HepG2 (cell line): ENCODE results near the gene MAN2A1. TPM values are rescaled to one million over a fixed set of nuclear protein-coding genes. Genes with fewer than 3 reads are reported as not detected.

Experiments used
- ATAC-seq: fragments of 200-7000 bp; cut with Tn5 transposase; 3 replicates; pipeline ENCODE4 v1.9.1; 2020; ENCODE audit warnings: mild to moderate bottlenecking, moderate library complexity
- BruUV-seq: library from RNA; stranded (reverse); fragments of 400-500 nt; replicated peaks from 2 replicates; lab custom pipeline; 2021; lab: Mats Ljungman, UMichigan
- CTCF ChIA-PET: fragments of 300-600 bp; formaldehyde crosslinking; extraction: SDS; loops from one replicate; lab custom pipeline; 2021; ENCODE audit warnings: low total read pairs, inconsistent platforms, low intra/inter-chr PET ratio; lab: Yijun Ruan, JAX
- POLR2A ChIA-PET: fragments of 350-600 bp; sonication (Branson Sonifier 250); formaldehyde crosslinking; loops from one replicate; lab custom pipeline; 2020; ENCODE audit warnings: antibody characterized with exemption, inconsistent platforms; lab: Yijun Ruan, JAX
- DNase-seq: peaks from one replicate; pipeline ENCODE4 v3.0.0-alpha.2; 2015; ENCODE audit warnings: low spot score
- FAIRE-seq: peaks from 3 replicates; lab custom pipeline; 2011; peaks lifted over from hg19 to GRCh38; lab: Jason Lieb, UNC
- H2AFZ ChIP-seq: one replicate; pipeline ENCODE4 v1.6.1; 2011; ENCODE audit warnings: low read length, inconsistent platforms
- H3K27ac ChIP-seq: fragments of 300-600 bp; 3 replicates; pipeline ENCODE4 v1.8.0; 2011; ENCODE audit warnings: mixed run types, mild to moderate bottlenecking, mixed read lengths, low read length, inconsistent platforms; ENCODE audit not compliant: insufficient read depth; ENCODE audit errors: extremely low read length
- H3K27me3 ChIP-seq, 2 experiments: fragments of 200-600 bp in 1 of 2; 2 replicates in 1 of 2; 3 replicates in 1 of 2; pipeline versions ENCODE4 v1.6.0 to v1.8.0; 2011; ENCODE audit warnings: low read length in 2 of 2, mild to moderate bottlenecking in 2 of 2, moderate library complexity in 2 of 2, inconsistent platforms in 1 of 2; ENCODE audit not compliant: insufficient read depth in 2 of 2, control insufficient read depth in 1 of 2
- H3K36me3 ChIP-seq, 2 experiments: fragments of 200-600 bp in 1 of 2; replicated peaks in 1 of 2; 2 replicates in 1 of 2; 3 replicates in 1 of 2; pipeline versions ENCODE4 v1.5.1 to v1.8.0; 2011; ENCODE audit warnings: low read length in 2 of 2, inconsistent platforms in 1 of 2; ENCODE audit not compliant: insufficient read depth in 2 of 2, control insufficient read depth in 1 of 2
- H3K4me1 ChIP-seq: 2 replicates; pipeline ENCODE4 v1.5.1; 2012; ENCODE audit warnings: low read length, inconsistent platforms; ENCODE audit not compliant: insufficient read depth
- H3K4me2 ChIP-seq: 2 replicates; pipeline ENCODE4 v1.6.0; 2011; ENCODE audit warnings: low read depth, low read length, inconsistent platforms
- H3K4me3 ChIP-seq, 3 experiments: fragments of 200-600 bp in 1 of 3; sonication (generic), shearing (Covaris generic) in 1 of 3; replicated peaks in 1 of 3; 2 replicates each; pipeline ENCODE4 v1.5.1; 2011 to 2016; ENCODE audit warnings: low read length in 3 of 3, inconsistent platforms in 2 of 3, low read depth in 2 of 3, mild to moderate bottlenecking in 2 of 3, control low read depth in 1 of 3, mixed read lengths in 1 of 3; ENCODE audit not compliant: insufficient read depth in 1 of 3
- H3K79me2 ChIP-seq: one replicate; pipeline ENCODE4 v1.6.1; 2011; ENCODE audit warnings: low read length, inconsistent platforms; ENCODE audit not compliant: insufficient read depth
- H3K9ac ChIP-seq: 2 replicates; pipeline ENCODE4 v1.6.0; 2011; ENCODE audit warnings: mild to moderate bottlenecking, low read depth, low read length, inconsistent platforms; ENCODE audit not compliant: insufficient read depth
- H3K9me3 ChIP-seq: 2 replicates; pipeline ENCODE4 v1.5.1; 2012; ENCODE audit warnings: mild to moderate bottlenecking, low read length
- H4K20me1 ChIP-seq: 2 replicates; pipeline ENCODE4 v1.6.0; 2011; ENCODE audit warnings: inconsistent platforms, mild to moderate bottlenecking, low read length, moderate library complexity; ENCODE audit not compliant: insufficient read depth
- CENPX ChIP-seq: sonication (generic); formaldehyde crosslinking; IDR thresholded peaks from 2 replicates; pipeline ENCODE4 v1.9.0; 2021; ENCODE audit warnings: mild to moderate bottlenecking, missing genetic modification reagents, moderate library complexity
- MATR3 ChIP-seq: sonication (generic); formaldehyde crosslinking; IDR thresholded peaks from 2 replicates; pipeline ENCODE4 v1.4.0; 2020; ENCODE audit warnings: missing genetic modification reagents
- NFRKB ChIP-seq: fragments of 450-650 bp; IDR thresholded peaks from 2 replicates; pipeline ENCODE4 v1.6.1; 2017
- NRL ChIP-seq: sonication (generic); formaldehyde crosslinking; IDR thresholded peaks from 2 replicates; pipeline ENCODE4 v1.5.0; 2020; ENCODE audit warnings: missing genetic modification reagents, mild to moderate bottlenecking, moderate library complexity, borderline replicate concordance
- RARA ChIP-seq: IDR thresholded peaks from 2 replicates; pipeline ENCODE4 v1.6.1; 2016; ENCODE audit warnings: missing genetic modification reagents, missing compliant biosample characterization
- SALL2 ChIP-seq: sonication (generic); formaldehyde crosslinking; IDR thresholded peaks from 2 replicates; pipeline ENCODE4 v1.8.1; 2023; ENCODE audit warnings: mild to moderate bottlenecking, missing genetic modification reagents, inconsistent platforms
- SCMH1 ChIP-seq: sonication (generic); formaldehyde crosslinking; IDR thresholded peaks from 2 replicates; pipeline ENCODE4 v1.9.0; 2021; ENCODE audit warnings: missing genetic modification reagents, mild to moderate bottlenecking, borderline replicate concordance
- TGIF2 ChIP-seq: IDR thresholded peaks from 2 replicates; pipeline ENCODE4 v1.6.1; 2016; ENCODE audit warnings: control low read depth, missing compliant biosample characterization
- TIGD3 ChIP-seq: sonication (generic); formaldehyde crosslinking; IDR thresholded peaks from 2 replicates; pipeline ENCODE4 v1.5.1; 2020; ENCODE audit warnings: mild to moderate bottlenecking, missing genetic modification reagents, borderline replicate concordance
- TP53 ChIP-seq: sonication (generic); formaldehyde crosslinking; conservative IDR thresholded peaks from 2 replicates; pipeline ENCODE4 v1.4.0; 2020; ENCODE audit warnings: missing genetic modification reagents
- ZC3H13 ChIP-seq: sonication (generic); formaldehyde crosslinking; IDR thresholded peaks from 2 replicates; pipeline ENCODE4 v1.8.1; 2023; ENCODE audit warnings: mild to moderate bottlenecking, missing genetic modification reagents, moderate library complexity
- ZFP82 ChIP-seq: sonication (generic); formaldehyde crosslinking; IDR thresholded peaks from 2 replicates; pipeline ENCODE4 v1.5.1; 2020; ENCODE audit warnings: mild to moderate bottlenecking, missing genetic modification reagents, borderline replicate concordance
- ZNF850 ChIP-seq: sonication (generic); formaldehyde crosslinking; conservative IDR thresholded peaks from 2 replicates; pipeline ENCODE4 v1.9.0; 2021; ENCODE audit warnings: mild to moderate bottlenecking, missing genetic modification reagents
- ZNF879 ChIP-seq: sonication (generic); formaldehyde crosslinking; IDR thresholded peaks from 2 replicates; pipeline ENCODE4 v1.8.1; 2023; ENCODE audit warnings: missing genetic modification reagents
- WGBS: methylation state at CpG from one replicate; pipeline ENCODE4 v1.1.6; 2017; ENCODE audit warnings: low lambda C conversion rate; 5-methylcytosine and 5-hydroxymethylcytosine counted together
- in situ Hi-C: cut with HindIII; loops from 2 replicates; pipeline ENCODE4 v1.10.0; 2017; ENCODE audit warnings: low pct_unique_long_range_greater_than_20kb; ENCODE audit not compliant: extremely low pct_ligation_motif_present
- intact Hi-C: fragments of 100-400 bp; cut with micrococcal nuclease; formaldehyde crosslinking; loops from one replicate; pipeline ENCODE4 v1.10.0; 2022; ENCODE audit not compliant: unreplicated experiment
- polyA plus RNA-seq, 8 experiments: library from polyadenylated mRNA; depleted of rRNA in 3 of 8; stranded (reverse) in 7 of 8; unstranded in 1 of 8; fragments of >200 nt; fragmentation: Illumina TruSeq in 4 of 8; extraction: Trizol in 4 of 8; gene quantifications; 2 replicates each; pipeline versions ENCODE4 v1.2.1 to v1.2.3, GENCODE V29; 2011 to 2016; ENCODE audit warnings: low read depth in 4 of 8, missing spikeins in 1 of 8, mixed read lengths in 1 of 8; ENCODE audit not compliant: insufficient read depth in 1 of 8
- total RNA-seq, 5 experiments: library from RNA; depleted of rRNA; stranded (reverse); fragments of >200 nt; fragmentation: Illumina TruSeq; extraction: Trizol; gene quantifications; 2 replicates each; pipeline ENCODE4 v1.2.3, GENCODE V29; 2016; ENCODE audit warnings: low read depth in 1 of 5

Gene MAN2A1
- total and polyA plus RNA-seq, 2 of the 13 experiments (the other 11 are each of a cell fraction or from before 2014, with no cell fraction given) = 56.2 to 80.5 TPM

DNA sequence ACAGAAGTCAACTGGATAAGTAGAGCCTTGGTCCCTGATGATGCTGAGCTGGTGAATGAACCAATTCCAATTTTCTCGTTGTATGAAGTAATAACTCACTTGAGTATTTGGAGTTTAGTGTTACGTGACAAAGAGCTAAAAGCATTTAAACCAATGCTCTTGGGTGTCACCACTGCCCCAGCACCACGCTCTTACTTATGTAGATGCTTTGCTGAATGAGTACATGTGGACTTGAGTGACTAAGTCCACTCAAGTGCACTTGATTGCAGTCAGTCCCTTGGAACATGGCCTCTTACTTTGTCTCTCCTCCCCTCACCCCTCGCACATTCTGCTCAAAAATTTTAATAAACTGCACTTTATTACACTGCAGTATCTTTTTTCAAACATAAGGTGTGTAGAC, 184.0 kb downstream of the MAN2A1 start:
- no peaks in the 10 kb centered on the region for H3K27me3 ChIP-seq
- intact Hi-C loops = no loop called here
- 95% methylated on average over 4 of the region's 4 CpGs for WGBS
- FAIRE-seq = no peak
- H2AFZ ChIP-seq = no peak overlapping the region
- ChIA-PET CTCF (no interaction called here), POLR2A (no interaction called here)
- in situ Hi-C loops = no loop called here
- no peak overlapping the region for H3K9ac ChIP-seq
- no peak for DNase-seq
- H3K4me1 ChIP-seq = no peaks in the 10 kb centered on the region
- no peaks in the 10 kb centered on the region; a peak in 1 of 5 replicates for H3K36me3 ChIP-seq
- no peak overlapping the region for H3K4me3 ChIP-seq
- no peaks in the 10 kb centered on the region for H4K20me1 ChIP-seq
- H3K27ac ChIP-seq = no peak overlapping the region
- TF ChIP-seq MATR3 (no peak), TP53 (CRISPR knock-in tag) (no peak), RARA (no peak), SALL2 (CRISPR knock-in tag) (no peak), TGIF2 (CRISPR knock-in tag) (no peak), ZNF879 (CRISPR knock-in tag) (no peak), TIGD3 (CRISPR knock-in tag) (no peak), ZFP82 (no peak), CENPX (no peak), NFRKB (no peak), SCMH1 (CRISPR knock-in tag) (no peak), NRL (no peak), ZNF850 (CRISPR knock-in tag) (no peak), ZC3H13 (CRISPR knock-in tag) (no peak)
- H3K4me2 ChIP-seq = no peak overlapping the region
- H3K79me2 ChIP-seq = no peaks in the 10 kb centered on the region
- no TSS peak for BruUV-seq
- no peak for ATAC-seq
- no peaks in the 10 kb centered on the region for H3K9me3 ChIP-seq
